NB4 (cell line): ENCODE measurements around the gene IQCK.
"Not testable (repeated sequence)": the region's sequence is repeated elsewhere in the genome, so short reads cannot be mapped to it uniquely, and the experiment has no call there.

Experiments used
- DNase-seq: peaks from one replicate; pipeline ENCODE4 v3.0.0; 2010; ENCODE audit warnings: low read depth
- H3K4me3 ChIP-seq: one replicate; pipeline ENCODE4 v1.5.1; 2011; ENCODE audit warnings: mild to moderate bottlenecking, low read depth, low read length, moderate library complexity
- CTCF ChIP-seq: IDR thresholded peaks from one replicate; pipeline ENCODE4 v1.5.1; 2012; ENCODE audit warnings: low read depth, low read length
- MYC ChIP-seq: IDR thresholded peaks from 2 replicates; pipeline ENCODE4 v1.6.1; 2011; ENCODE audit warnings: low read depth, low read length
- POLR2A ChIP-seq: IDR thresholded peaks from 2 replicates; pipeline ENCODE4 v1.6.1; 2011; ENCODE audit warnings: mild to moderate bottlenecking; ENCODE audit not compliant: insufficient read length; ENCODE audit errors: extremely low read depth
- TF ChIP-seq, protein P1 (sequence below): IDR thresholded peaks from 2 replicates; pipeline ENCODE4 v1.6.1; 2011; ENCODE audit warnings: low read depth, low read length

IQCK gene

DNA sequence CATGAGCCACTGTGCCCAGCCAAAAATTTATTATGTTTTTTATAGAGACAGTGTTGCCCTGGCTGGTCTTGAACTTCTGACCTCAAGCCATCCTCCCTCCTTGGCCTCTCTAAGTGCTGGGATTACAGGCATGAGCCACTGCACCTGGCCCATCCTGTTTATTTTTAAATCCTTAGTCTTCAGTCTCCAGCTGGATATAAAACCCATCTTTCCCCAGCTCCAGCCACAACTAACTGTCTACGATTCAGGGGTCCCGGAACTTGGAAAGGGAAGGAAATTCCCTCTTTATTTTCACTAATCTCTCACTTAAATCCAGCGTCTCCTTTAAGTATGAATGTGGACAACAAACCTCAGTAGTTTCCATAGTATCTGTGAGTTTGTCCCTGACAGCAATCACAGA lies 62.2 kb downstream of the IQCK start:
- TF ChIP-seq, protein P1, sequence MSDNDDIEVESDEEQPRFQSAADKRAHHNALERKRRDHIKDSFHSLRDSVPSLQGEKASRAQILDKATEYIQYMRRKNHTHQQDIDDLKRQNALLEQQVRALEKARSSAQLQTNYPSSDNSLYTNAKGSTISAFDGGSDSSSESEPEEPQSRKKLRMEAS: no peak
- TF ChIP-seq CTCF (no peak), POLR2A (no peak), MYC (no peak)
- no peak overlapping the region for H3K4me3 ChIP-seq
- no peak for DNase-seq

- DNase-seq: no peak
- no peak for TF ChIP-seq CTCF
- TF ChIP-seq, protein P1: no peak
- TF ChIP-seq MYC: no peak
- TF ChIP-seq POLR2A: no peak
- no peak overlapping the region for H3K4me3 ChIP-seq
Measured at GRCh38 chr16:19781226-19781625, 63.2 kb downstream of the IQCK start.

DNA sequence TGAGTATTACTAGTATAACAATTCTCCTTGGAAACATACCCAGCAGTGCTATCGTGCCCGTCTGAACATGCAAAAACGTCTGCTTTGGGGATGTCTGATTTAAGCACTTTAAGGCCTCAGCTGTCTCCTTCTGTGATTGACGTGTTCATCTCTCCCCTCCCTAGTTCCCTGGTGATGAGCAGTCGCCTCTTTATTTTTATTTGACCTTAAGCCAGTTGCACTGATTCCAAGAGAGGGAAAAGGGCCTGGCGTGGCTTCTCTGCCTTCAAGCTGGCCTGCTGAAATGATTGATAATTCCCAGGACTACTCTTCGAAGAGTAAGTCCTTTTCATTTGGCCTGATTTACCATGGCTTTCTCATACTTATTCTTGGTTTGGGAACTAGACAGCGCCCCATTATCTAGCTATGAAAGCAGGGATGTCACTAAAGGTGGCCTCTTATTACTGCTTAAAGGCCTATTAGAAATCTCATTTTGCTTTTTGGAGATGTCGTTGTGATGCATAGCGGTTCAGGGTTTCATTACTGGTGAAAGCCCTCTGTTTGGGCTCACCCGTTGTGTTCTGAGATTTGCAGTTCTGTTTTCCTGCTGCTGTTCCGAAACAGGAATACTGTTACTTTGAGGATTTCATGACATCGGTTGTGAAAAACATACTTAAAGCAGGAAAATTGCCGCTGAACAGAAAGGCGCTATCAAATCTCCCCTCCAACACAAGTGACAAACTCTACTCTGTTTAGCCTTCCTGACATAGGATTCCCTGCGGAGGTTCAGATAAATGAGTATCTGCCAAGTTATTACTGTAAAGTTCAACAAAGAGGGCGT lies 65.5 kb downstream of the IQCK start:
- TF ChIP-seq MYC: no peak
- no peak for TF ChIP-seq POLR2A
- no peak overlapping the region for H3K4me3 ChIP-seq
- DNase-seq: no peak

DNA sequence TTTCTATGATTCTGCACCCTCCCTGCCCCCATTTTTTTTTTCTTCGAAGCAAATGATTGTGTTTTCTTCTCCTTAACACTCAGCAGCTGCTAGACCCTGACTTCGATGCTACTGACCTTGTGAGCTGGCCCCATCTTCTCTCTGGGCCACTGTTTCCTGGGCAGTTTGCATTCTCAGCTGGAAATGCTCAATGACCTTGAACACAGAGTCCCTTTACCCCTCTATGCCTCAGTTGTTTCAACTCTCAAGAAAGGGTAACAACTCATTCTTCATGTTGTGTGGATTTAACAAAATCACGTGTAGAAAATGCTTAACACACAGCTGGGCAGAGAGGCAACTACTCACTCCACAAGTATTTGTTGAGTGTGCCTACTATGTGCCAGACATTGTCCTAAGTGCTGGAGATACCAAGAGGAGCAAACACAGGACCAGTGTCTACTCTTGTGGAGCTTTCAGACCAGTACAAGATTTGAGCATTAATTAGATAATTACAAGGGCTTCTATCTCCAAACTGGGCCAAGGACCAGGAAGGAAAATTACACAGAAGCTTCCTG lies 66.2 kb downstream of the IQCK start:
- H3K4me3 ChIP-seq: no peak overlapping the region
- DNase-seq: no peak
- TF ChIP-seq CTCF (no peak), POLR2A (no peak), MYC (no peak)
- TF ChIP-seq, protein P1: no peak

DNA sequence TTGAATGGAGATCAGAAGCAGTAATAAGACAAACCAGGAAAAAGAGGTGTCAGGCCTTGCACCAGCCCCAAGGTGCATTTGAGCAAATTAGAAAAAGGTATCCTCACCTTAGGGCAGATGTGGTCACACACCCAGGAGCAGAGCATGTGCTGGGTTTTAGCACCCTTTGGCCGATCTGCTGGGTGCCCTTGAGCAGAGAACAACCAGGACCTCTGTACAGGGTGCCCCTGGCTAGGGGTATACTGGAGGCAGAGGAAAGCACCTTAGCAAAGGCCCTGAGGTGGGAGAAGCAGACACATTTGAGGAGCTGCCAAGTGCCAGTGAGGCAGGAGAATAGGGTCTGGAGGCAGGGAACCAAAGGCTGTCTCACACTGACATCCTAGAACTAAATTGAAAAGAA lies 67.0 kb downstream of the IQCK start:
- no peak overlapping the region for H3K4me3 ChIP-seq
- no peak for DNase-seq
- TF ChIP-seq, protein P1: no peak
- TF ChIP-seq POLR2A (no peak), MYC (no peak), CTCF (no peak)

GRCh38 chr16:19785512-19786130 lies 67.5 kb downstream of the IQCK start:
- TF ChIP-seq POLR2A: no peak
- TF ChIP-seq, protein P1: no peak
- H3K4me3 ChIP-seq: no peak overlapping the region
- no peak for DNase-seq

- not testable (repeated sequence) for H3K4me3 ChIP-seq, DNase-seq
Measured at GRCh38 chr16:19801369-19801768, 83.3 kb downstream of the IQCK start.

- not testable (repeated sequence) for DNase-seq, H3K4me3 ChIP-seq
Measured at GRCh38 chr16:19801824-19802223, 83.8 kb downstream of the IQCK start.
